Activated CD4-positive, alpha-beta T cell treated with anti-CD3 and anti-CD28 coated beads, Interleukin-2, amount 50 U/mL, for 4 hours (primary cell): ENCODE data around the gene RIOX2.
"Not testable (repeated sequence)": the region's sequence is repeated elsewhere in the genome, so short reads cannot be mapped to it uniquely, and the experiment has no call there.

Experiments
- DNase-seq, 2 experiments: peaks; one replicate each; pipeline ENCODE4 v3.0.0-alpha.2; 2020

Gene RIOX2

GRCh38 chr3:97909830-97910229, 62.4 kb downstream of the RIOX2 start:
- DNase-seq: not testable (repeated sequence)

GRCh38 chr3:97901313-97902248, 70.7 kb downstream of the RIOX2 start:
- DNase-seq: no peak

GRCh38 chr3:97899331-97899730, 72.9 kb downstream of the RIOX2 start:
- no peak for DNase-seq

- DNase-seq: no peak
Measured at GRCh38 chr3:97896547-97896946, 75.7 kb downstream of the RIOX2 start.

- DNase-seq: no peak
Measured at GRCh38 chr3:97896129-97896528, 76.1 kb downstream of the RIOX2 start.

- DNase-seq: no peak
Measured at GRCh38 chr3:97895216-97895615, 77.0 kb downstream of the RIOX2 start.

GRCh38 chr3:97892852-97893251, 79.4 kb downstream of the RIOX2 start:
- no peak for DNase-seq
